MM.1S (cell line): ENCODE measurements around the gene MIEF1.

ENCODE experiments used
- EZH2 ChIP-seq: fragments of 300-600 bp; sonication (generic); optimal IDR thresholded peaks from 2 replicates; pipeline ENCODE3; 2017; ENCODE audit warnings: low read depth, mild to moderate bottlenecking, antibody characterized with exemption, low read length, mixed read lengths
- EZH2phosphoT487 ChIP-seq: fragments of 300-600 bp; sonication (generic); IDR thresholded peaks from 2 replicates; pipeline ENCODE4 v1.6.1; 2018; ENCODE audit warnings: antibody characterized with exemption, low read length
- TF ChIP-seq, protein P1 (sequence below): fragments of 300-600 bp; sonication (generic); IDR thresholded peaks from 2 replicates; pipeline ENCODE4 v1.5.1; 2016; ENCODE audit warnings: antibody characterized with exemption, low read length, mixed read lengths

DNA sequence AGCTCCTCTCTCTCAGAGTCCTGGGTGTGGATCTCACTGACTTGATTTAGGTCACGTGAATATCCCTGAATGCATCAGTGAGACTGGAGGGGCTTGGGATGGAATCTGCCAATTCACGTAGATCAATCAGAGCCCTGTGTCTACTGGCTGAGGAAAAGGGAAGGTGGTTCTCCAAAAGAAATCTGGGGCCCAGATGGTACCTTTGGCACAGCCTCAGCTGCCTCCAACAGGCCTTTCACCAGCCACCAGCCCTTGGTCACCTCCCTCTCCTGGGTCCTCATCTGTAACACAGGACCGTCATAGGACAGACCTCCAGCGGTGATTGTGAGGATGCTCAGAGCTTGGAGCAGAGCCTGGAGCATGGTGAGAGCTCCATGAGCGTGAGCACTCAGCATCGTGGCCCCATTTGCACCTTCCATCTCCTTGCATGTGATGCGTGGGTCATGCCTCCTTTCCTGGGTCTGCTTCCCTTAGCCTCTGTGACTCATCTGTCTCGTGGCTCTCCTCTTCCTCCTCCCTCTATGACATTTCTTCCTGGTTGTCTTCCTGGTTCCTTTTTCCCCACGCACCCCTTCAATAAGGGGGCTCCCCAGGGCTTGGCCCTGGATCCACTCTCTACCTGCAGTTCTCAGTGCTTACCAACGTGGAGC is 7.5 kb upstream of the MIEF1 start:
- TF ChIP-seq, protein P1, sequence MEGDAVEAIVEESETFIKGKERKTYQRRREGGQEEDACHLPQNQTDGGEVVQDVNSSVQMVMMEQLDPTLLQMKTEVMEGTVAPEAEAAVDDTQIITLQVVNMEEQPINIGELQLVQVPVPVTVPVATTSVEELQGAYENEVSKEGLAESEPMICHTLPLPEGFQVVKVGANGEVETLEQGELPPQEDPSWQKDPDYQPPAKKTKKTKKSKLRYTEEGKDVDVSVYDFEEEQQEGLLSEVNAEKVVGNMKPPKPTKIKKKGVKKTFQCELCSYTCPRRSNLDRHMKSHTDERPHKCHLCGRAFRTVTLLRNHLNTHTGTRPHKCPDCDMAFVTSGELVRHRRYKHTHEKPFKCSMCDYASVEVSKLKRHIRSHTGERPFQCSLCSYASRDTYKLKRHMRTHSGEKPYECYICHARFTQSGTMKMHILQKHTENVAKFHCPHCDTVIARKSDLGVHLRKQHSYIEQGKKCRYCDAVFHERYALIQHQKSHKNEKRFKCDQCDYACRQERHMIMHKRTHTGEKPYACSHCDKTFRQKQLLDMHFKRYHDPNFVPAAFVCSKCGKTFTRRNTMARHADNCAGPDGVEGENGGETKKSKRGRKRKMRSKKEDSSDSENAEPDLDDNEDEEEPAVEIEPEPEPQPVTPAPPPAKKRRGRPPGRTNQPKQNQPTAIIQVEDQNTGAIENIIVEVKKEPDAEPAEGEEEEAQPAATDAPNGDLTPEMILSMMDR, result no peak
- TF ChIP-seq EZH2phosphoT487 (no peak), EZH2 (no peak)
